Mesenchymal stem cell (in vitro differentiated cells and primary cell): ENCODE data around the gene MERTK.

Experiments
- DNase-seq: peaks from one replicate; pipeline ENCODE4 v3.0.0-alpha.2; 2013
- H2AFZ ChIP-seq: one replicate; pipeline ENCODE4 v1.6.1; 2013; ENCODE audit warnings: low read depth, mild to moderate bottlenecking, control low read depth, inconsistent platforms, low read length, moderate library complexity
- H2AK5ac ChIP-seq: 2 replicates; pipeline ENCODE4 v1.6.1; 2013; ENCODE audit warnings: low read length, moderate library complexity, mild to moderate bottlenecking, inconsistent platforms; ENCODE audit not compliant: severe bottlenecking
- H2BK120ac ChIP-seq: one replicate; pipeline ENCODE4 v1.6.1; 2013; ENCODE audit warnings: low read depth, mild to moderate bottlenecking, inconsistent platforms, low read length, moderate library complexity
- H2BK12ac ChIP-seq, 2 experiments: one replicate each; pipeline ENCODE4 v1.6.1; 2013; ENCODE audit warnings: inconsistent platforms in 2 of 2, low read length in 2 of 2, mild to moderate bottlenecking in 2 of 2, moderate library complexity in 2 of 2, control low read depth in 1 of 2
- H2BK15ac ChIP-seq: one replicate; pipeline ENCODE4 v1.6.1; 2013; ENCODE audit warnings: mild to moderate bottlenecking, low read depth, inconsistent platforms; ENCODE audit not compliant: poor library complexity, severe bottlenecking
- H2BK5ac ChIP-seq: 2 replicates; pipeline ENCODE4 v1.6.1; 2013; ENCODE audit warnings: low read depth, mild to moderate bottlenecking, low read length, control low read depth, inconsistent platforms; ENCODE audit not compliant: poor library complexity, severe bottlenecking
- H3K14ac ChIP-seq, 2 experiments: one replicate each; pipeline ENCODE4 v1.6.1; 2013; ENCODE audit warnings: inconsistent platforms in 2 of 2, low read length in 2 of 2, control low read depth in 1 of 2, mild to moderate bottlenecking in 1 of 2, moderate library complexity in 1 of 2
- H3K18ac ChIP-seq, 2 experiments: one replicate each; pipeline ENCODE4 v1.6.1; 2013; ENCODE audit warnings: inconsistent platforms in 2 of 2, low read length in 2 of 2, control low read depth in 1 of 2, low read depth in 1 of 2, mild to moderate bottlenecking in 1 of 2
- H3K23ac ChIP-seq, 2 experiments: one replicate each; pipeline ENCODE4 v1.6.1; 2013; ENCODE audit warnings: inconsistent platforms in 2 of 2, low read length in 2 of 2, mild to moderate bottlenecking in 2 of 2, moderate library complexity in 2 of 2, control low read depth in 1 of 2
- H3K27ac ChIP-seq: 2 replicates; pipeline ENCODE4 v1.5.1; 2013; ENCODE audit warnings: mild to moderate bottlenecking, moderate library complexity, low read length, control low read depth, inconsistent platforms; ENCODE audit not compliant: poor library complexity, severe bottlenecking
- H3K27me3 ChIP-seq, 2 experiments: 2 replicates each; pipeline versions ENCODE4 v1.6.1 to v1.7.0; 2013; ENCODE audit warnings: low read length in 2 of 2, mild to moderate bottlenecking in 2 of 2, moderate library complexity in 2 of 2, control low read depth in 1 of 2, inconsistent platforms in 1 of 2; ENCODE audit not compliant: control insufficient read depth in 1 of 2, insufficient read depth in 1 of 2
- H3K36me3 ChIP-seq, 2 experiments: 2 replicates each; pipeline versions ENCODE4 v1.6.1 to v1.7.0; 2013; ENCODE audit warnings: low read length in 2 of 2, control low read depth in 1 of 2, inconsistent platforms in 1 of 2, low read depth in 1 of 2, mild to moderate bottlenecking in 1 of 2; ENCODE audit not compliant: insufficient read depth in 2 of 2, control insufficient read depth in 1 of 2
- H3K4ac ChIP-seq, 2 experiments: one replicate each; pipeline ENCODE4 v1.6.1; 2013; ENCODE audit warnings: inconsistent platforms in 2 of 2, low read length in 2 of 2, mild to moderate bottlenecking in 2 of 2, moderate library complexity in 2 of 2, control low read depth in 1 of 2, low read depth in 1 of 2
- H3K4me1 ChIP-seq: 2 replicates; pipeline ENCODE4 v1.6.1; 2013; ENCODE audit warnings: low read depth, low read length, control low read depth; ENCODE audit not compliant: control insufficient read depth, insufficient read depth
- H3K4me2 ChIP-seq: 2 replicates; pipeline ENCODE4 v1.6.1; 2013; ENCODE audit warnings: low read length, mild to moderate bottlenecking, inconsistent platforms; ENCODE audit not compliant: poor library complexity, severe bottlenecking
- H3K4me3 ChIP-seq, 2 experiments: 2 replicates each; pipeline versions ENCODE4 v1.5.1 to v1.7.0; 2013; ENCODE audit warnings: low read length in 2 of 2, mild to moderate bottlenecking in 2 of 2, control low read depth in 1 of 2, low read depth in 1 of 2; ENCODE audit not compliant: insufficient read depth in 1 of 2
- H3K79me1 ChIP-seq: replicated peaks from 2 replicates; pipeline ENCODE4 v1.6.1; 2013; ENCODE audit warnings: mild to moderate bottlenecking, control low read depth, low read length, inconsistent platforms; ENCODE audit not compliant: poor library complexity, severe bottlenecking
- H3K9ac ChIP-seq: 2 replicates; pipeline ENCODE4 v1.7.0; 2013; ENCODE audit warnings: mild to moderate bottlenecking, low read length, moderate library complexity
- H3K9me3 ChIP-seq: 2 replicates; pipeline ENCODE4 v1.7.0; 2013; ENCODE audit warnings: mild to moderate bottlenecking, low read length; ENCODE audit not compliant: control insufficient read depth
- H4K8ac ChIP-seq: one replicate; pipeline ENCODE4 v1.6.1; 2013; ENCODE audit warnings: inconsistent platforms, mild to moderate bottlenecking, low read length, moderate library complexity
- H4K91ac ChIP-seq: one replicate; pipeline ENCODE4 v1.6.1; 2013; ENCODE audit warnings: mild to moderate bottlenecking, low read length, inconsistent platforms
- WGBS: methylation state at CpG from one replicate; pipeline ENCODE4 v1.1.7; 2013; ENCODE audit warnings: mixed read lengths; 5-methylcytosine and 5-hydroxymethylcytosine counted together

The MERTK gene

GRCh38 chr2:111938392-111938791 is 40.0 kb downstream of the MERTK start:
- no peaks in the 10 kb centered on the region for H3K9me3 ChIP-seq
- no peak overlapping the region for H3K18ac ChIP-seq
- peak overlapping the region in 1 of 2 experiments; percentile 47 for H3K4ac ChIP-seq
- peaks cover 2% of the 10 kb centered on the region for H3K4me1 ChIP-seq
- no peak overlapping the region for H3K23ac ChIP-seq
- H3K9ac ChIP-seq, result no peak overlapping the region
- H3K27ac ChIP-seq, result no peak overlapping the region
- peaks cover 45% of the 10 kb centered on the region for H3K79me1 ChIP-seq
- no peak for DNase-seq
- no peak overlapping the region for H3K14ac ChIP-seq
- H2BK5ac ChIP-seq, result no peak overlapping the region
- no peak overlapping the region for H4K91ac ChIP-seq
- peaks cover 0 to 48% of the 10 kb centered on the region in 2 experiments for H3K27me3 ChIP-seq
- H2BK120ac ChIP-seq, result no peak overlapping the region
- H2AK5ac ChIP-seq, result no peak overlapping the region
- no peak overlapping the region for H4K8ac ChIP-seq
- peaks cover 0 to 6% of the 10 kb centered on the region in 2 experiments for H3K36me3 ChIP-seq
- H2BK12ac ChIP-seq, result peak overlapping the region in 1 of 2 experiments; percentile 37
- no peak overlapping the region for H3K4me2 ChIP-seq
- no peak overlapping the region for H3K4me3 ChIP-seq
- no peak overlapping the region for H2AFZ ChIP-seq
- H2BK15ac ChIP-seq, result no peak overlapping the region

GRCh38 chr2:111940333-111941196 is 42.2 kb downstream of the MERTK start:
- H3K79me1 ChIP-seq, result peaks cover 50% of the 10 kb centered on the region
- H2BK5ac ChIP-seq, result no peak overlapping the region
- H3K4me2 ChIP-seq, result no peak overlapping the region
- H2BK12ac ChIP-seq, result no peak overlapping the region
- H3K27me3 ChIP-seq, result peaks cover 0 to 52% of the 10 kb centered on the region in 2 experiments
- H3K14ac ChIP-seq, result no peak overlapping the region
- no peaks in the 10 kb centered on the region for H3K9me3 ChIP-seq
- no peak overlapping the region for H3K4me3 ChIP-seq
- no peak for DNase-seq
- no peak overlapping the region for H4K8ac ChIP-seq
- no peak overlapping the region for H2BK15ac ChIP-seq
- H3K27ac ChIP-seq, result no peak overlapping the region
- H3K23ac ChIP-seq, result no peak overlapping the region
- no peak overlapping the region for H4K91ac ChIP-seq
- WGBS, result 97% methylated on average over 9 of the region's 10 CpGs
- H3K4ac ChIP-seq, result no peak overlapping the region
- peaks cover 2% of the 10 kb centered on the region for H3K4me1 ChIP-seq
- H3K9ac ChIP-seq, result no peak overlapping the region
- H3K36me3 ChIP-seq, result peaks cover 0 to 9% of the 10 kb centered on the region in 2 experiments
- no peak overlapping the region for H2BK120ac ChIP-seq
- no peak overlapping the region for H3K18ac ChIP-seq
- no peak overlapping the region for H2AK5ac ChIP-seq
- H2AFZ ChIP-seq, result no peak overlapping the region

GRCh38 chr2:111941531-111941930 is 43.1 kb downstream of the MERTK start:
- no peak overlapping the region for H3K27ac ChIP-seq
- H3K9ac ChIP-seq, result no peak overlapping the region
- no peak overlapping the region for H4K91ac ChIP-seq
- H2BK120ac ChIP-seq, result no peak overlapping the region
- no peak overlapping the region for H3K4ac ChIP-seq
- H2BK12ac ChIP-seq, result no peak overlapping the region
- H3K14ac ChIP-seq, result no peak overlapping the region
- no peak overlapping the region for H3K4me3 ChIP-seq
- H2BK5ac ChIP-seq, result no peak overlapping the region
- no peak overlapping the region for H2AFZ ChIP-seq
- H3K36me3 ChIP-seq, result peaks cover 0 to 10% of the 10 kb centered on the region in 2 experiments
- no peak overlapping the region for H2BK15ac ChIP-seq
- H3K4me2 ChIP-seq, result no peak overlapping the region
- peaks cover 2% of the 10 kb centered on the region for H3K4me1 ChIP-seq
- no peak for DNase-seq
- no peak overlapping the region for H3K23ac ChIP-seq
- peaks cover 0 to 52% of the 10 kb centered on the region in 2 experiments for H3K27me3 ChIP-seq
- H3K79me1 ChIP-seq, result peaks cover 53% of the 10 kb centered on the region
- 88% methylated on average over 3 of the region's 4 CpGs for WGBS
- no peak overlapping the region for H4K8ac ChIP-seq
- H3K9me3 ChIP-seq, result no peaks in the 10 kb centered on the region
- H3K18ac ChIP-seq, result no peak overlapping the region
- H2AK5ac ChIP-seq, result no peak overlapping the region

- no peak overlapping the region for H4K91ac ChIP-seq
- no peak overlapping the region for H2AK5ac ChIP-seq
- no peak overlapping the region for H3K4ac ChIP-seq
Measured at GRCh38 chr2:111944531-111945210, 46.3 kb downstream of the MERTK start.

More at GRCh38 chr2:111944531-111945210, 46.3 kb downstream of the MERTK start:
- Histone ChIP-seq H3K36me3 (peaks cover 0 to 26% of the 10 kb centered on the region in 2 experiments), H4K8ac (no peak overlapping the region), H3K27me3 (peaks cover 0 to 58% of the 10 kb centered on the region in 2 experiments), H3K4me1 (peaks cover 1% of the 10 kb centered on the region), H3K4me3 (no peak overlapping the region), H2BK120ac (no peak overlapping the region), H2BK12ac (no peak overlapping the region), H3K9me3 (no peaks in the 10 kb centered on the region), H3K18ac (no peak overlapping the region), H3K23ac (no peak overlapping the region), H2BK5ac (no peak overlapping the region), H3K4me2 (no peak overlapping the region), H2AFZ (no peak overlapping the region), H3K27ac (no peak overlapping the region), H2BK15ac (no peak overlapping the region), H3K79me1 (peaks cover 45% of the 10 kb centered on the region), H3K9ac (no peak overlapping the region), H3K14ac (no peak overlapping the region)
- DNase-seq, result no peak
- 88% methylated on average over 5 of the region's 5 CpGs for whole genome bisulfite sequencing
